Neural progenitor cell (in vitro differentiated cells): ENCODE data around the gene ADAMTS15. TPM values are rescaled to one million over a fixed set of nuclear protein-coding genes. Genes with fewer than 3 reads are reported as not detected.

ENCODE experiments used
- DNase-seq: peaks from one replicate; pipeline ENCODE4 v3.0.0-alpha.2; 2016; ENCODE audit warnings: low spot score
- H2AFZ ChIP-seq: fragments of 200-600 bp; sonication (generic); replicated peaks from 2 replicates; pipeline ENCODE4 v1.6.1; 2016; ENCODE audit warnings: antibody characterized with exemption
- H3F3A ChIP-seq: fragments of 200-600 bp; sonication (generic); 2 replicates; pipeline ENCODE4 v1.6.1; 2016; ENCODE audit warnings: antibody characterized with exemption, low read depth
- H3K27ac ChIP-seq: fragments of 200-600 bp; sonication (generic); 2 replicates; pipeline ENCODE4 v1.5.1; 2016; ENCODE audit warnings: mild to moderate bottlenecking
- H3K27me3 ChIP-seq: fragments of 200-600 bp; sonication (generic); 2 replicates; pipeline ENCODE4 v1.6.1; 2016; ENCODE audit warnings: mild to moderate bottlenecking, moderate library complexity
- H3K36me3 ChIP-seq: fragments of 200-600 bp; sonication (generic); 2 replicates; pipeline ENCODE4 v1.5.1; 2016
- H3K4me1 ChIP-seq: fragments of 200-600 bp; sonication (generic); 2 replicates; pipeline ENCODE4 v1.6.1; 2016; ENCODE audit warnings: mixed run types
- H3K4me2 ChIP-seq: fragments of 200-600 bp; sonication (generic); 2 replicates; pipeline ENCODE4 v1.6.1; 2016
- H3K4me3 ChIP-seq: fragments of 200-600 bp; sonication (generic); 2 replicates; pipeline ENCODE4 v1.5.1; 2016
- H3K79me2 ChIP-seq: fragments of 200-600 bp; sonication (generic); 2 replicates; pipeline ENCODE4 v1.6.1; 2016; ENCODE audit warnings: low read depth
- H3K9ac ChIP-seq: fragments of 200-600 bp; sonication (generic); 2 replicates; pipeline ENCODE4 v1.6.1; 2016
- H3K9me3 ChIP-seq: fragments of 200-600 bp; sonication (generic); 2 replicates; pipeline ENCODE4 v1.5.1; 2016; ENCODE audit warnings: low read depth
- H4K20me1 ChIP-seq: fragments of 200-600 bp; sonication (generic); 2 replicates; pipeline ENCODE4 v1.6.1; 2016; ENCODE audit warnings: low read depth
- H3K27ac Mint-ChIP-seq: 3 replicates; pipeline ENCODE4 v1.8.0; 2021; ENCODE audit warnings: mixed read lengths
- H3K27me3 Mint-ChIP-seq: 2 replicates; pipeline ENCODE4 v1.8.0; 2022; ENCODE audit warnings: low read depth, mild to moderate bottlenecking, inconsistent platforms, moderate library complexity, mixed read lengths; ENCODE audit not compliant: insufficient read depth
- H3K36me3 Mint-ChIP-seq: 3 replicates; pipeline ENCODE4 v1.8.0; 2021; ENCODE audit warnings: mixed read lengths
- H3K4me1 Mint-ChIP-seq: 3 replicates; pipeline ENCODE4 v1.8.0; 2021; ENCODE audit warnings: mixed read lengths
- H3K4me3 Mint-ChIP-seq: 3 replicates; pipeline ENCODE4 v1.8.0; 2021; ENCODE audit warnings: mild to moderate bottlenecking, moderate library complexity, mixed read lengths
- H3K9me3 Mint-ChIP-seq: 3 replicates; pipeline ENCODE4 v1.8.0; 2020; ENCODE audit warnings: mixed read lengths
- CTCF ChIP-seq: fragments of 200-600 bp; sonication (generic); IDR thresholded peaks from 2 replicates; pipeline ENCODE4 v1.5.1; 2017; ENCODE audit warnings: antibody characterized with exemption, mild to moderate bottlenecking
- EZH2 ChIP-seq: fragments of 200-600 bp; sonication (generic); IDR thresholded peaks from 2 replicates; pipeline ENCODE4 v1.6.1; 2017; ENCODE audit warnings: antibody characterized with exemption, mild to moderate bottlenecking, moderate library complexity
- EZH2phosphoT487 ChIP-seq: fragments of 200-600 bp; sonication (generic); IDR thresholded peaks from 2 replicates; pipeline ENCODE4 v1.6.1; 2017; ENCODE audit warnings: antibody characterized with exemption
- total RNA-seq: library from RNA; depleted of rRNA; stranded (reverse); fragments of >200 nt; gene quantifications from 2 replicates; pipeline ENCODE4 v1.2.3, GENCODE V29; 2015; ENCODE audit warnings: low replicate concordance

The ADAMTS15 gene
- total RNA-seq, 1 donor from 2014 or later = 0.09 TPM

- peaks cover 9% of the 10 kb centered on the region for H3K27me3 Mint-ChIP-seq
- Histone ChIP-seq H2AFZ (no peak overlapping the region), H3F3A (no peaks in the 10 kb centered on the region)
Measured at GRCh38 chr11:130513132-130513531, 64.7 kb downstream of the ADAMTS15 start.

GRCh38 chr11:130514316-130514715 lies 65.9 kb downstream of the ADAMTS15 start:
- H3K27ac Mint-ChIP-seq = no peak overlapping the region
- Histone ChIP-seq H3F3A (no peaks in the 10 kb centered on the region), H3K79me2 (no peaks in the 10 kb centered on the region), H3K4me1 (peaks cover under 1% of the 10 kb centered on the region), H3K27me3 (no peaks in the 10 kb centered on the region), H4K20me1 (no peaks in the 10 kb centered on the region), H3K36me3 (no peaks in the 10 kb centered on the region), H3K9ac (no peak overlapping the region), H3K27ac (no peak overlapping the region), H2AFZ (no peak overlapping the region), H3K4me3 (no peak overlapping the region), H3K9me3 (no peaks in the 10 kb centered on the region), H3K4me2 (no peak overlapping the region)
- no peaks in the 10 kb centered on the region for H3K9me3 Mint-ChIP-seq
- TF ChIP-seq EZH2 (no peak), CTCF (no peak), EZH2phosphoT487 (no peak)
- H3K4me1 Mint-ChIP-seq = peaks cover 3% of the 10 kb centered on the region
- H3K27me3 Mint-ChIP-seq = peaks cover 9% of the 10 kb centered on the region
- H3K4me3 Mint-ChIP-seq = no peak overlapping the region
- H3K36me3 Mint-ChIP-seq = no peaks in the 10 kb centered on the region
- no peak for DNase-seq

More at GRCh38 chr11:130513132-130513531, 64.7 kb downstream of the ADAMTS15 start:
- Histone ChIP-seq H3K4me3 (no peak overlapping the region), H3K79me2 (no peaks in the 10 kb centered on the region), H3K4me2 (no peak overlapping the region), H3K9ac (no peak overlapping the region), H3K36me3 (no peaks in the 10 kb centered on the region), H3K9me3 (no peaks in the 10 kb centered on the region), H4K20me1 (no peaks in the 10 kb centered on the region), H3K4me1 (peaks cover 8% of the 10 kb centered on the region), H3K27ac (no peak overlapping the region), H3K27me3 (no peaks in the 10 kb centered on the region)
- peaks cover 11% of the 10 kb centered on the region for H3K4me1 Mint-ChIP-seq
- peaks cover 1% of the 10 kb centered on the region for H3K36me3 Mint-ChIP-seq
- H3K9me3 Mint-ChIP-seq = peaks cover 6% of the 10 kb centered on the region
- H3K27ac Mint-ChIP-seq = no peak overlapping the region
- no peak overlapping the region for H3K4me3 Mint-ChIP-seq
- no peak for TF ChIP-seq CTCF
- no peak for TF ChIP-seq EZH2phosphoT487
- no peak for TF ChIP-seq EZH2
- DNase-seq = no peak

- no peaks in the 10 kb centered on the region for H3K27me3 ChIP-seq
- Mint-ChIP-seq H3K4me1 (peaks cover 3% of the 10 kb centered on the region), H3K4me3 (no peak overlapping the region), H3K27me3 (peaks cover 9% of the 10 kb centered on the region), H3K27ac (peak overlapping the region; percentile 1), H3K9me3 (no peaks in the 10 kb centered on the region), H3K36me3 (no peaks in the 10 kb centered on the region)
- H3K27ac ChIP-seq = no peak overlapping the region
- H3K4me2 ChIP-seq = no peak overlapping the region
- H3F3A ChIP-seq = no peaks in the 10 kb centered on the region
- no peaks in the 10 kb centered on the region for H3K9me3 ChIP-seq
- no peak overlapping the region for H3K9ac ChIP-seq
- no peak overlapping the region for H3K4me3 ChIP-seq
- H2AFZ ChIP-seq = no peak overlapping the region
- no peaks in the 10 kb centered on the region for H3K79me2 ChIP-seq
- no peaks in the 10 kb centered on the region for H4K20me1 ChIP-seq
- DNase-seq = no peak
- no peak for TF ChIP-seq EZH2
- TF ChIP-seq CTCF = no peak
- TF ChIP-seq EZH2phosphoT487 = no peak
- no peaks in the 10 kb centered on the region for H3K36me3 ChIP-seq
- H3K4me1 ChIP-seq = no peaks in the 10 kb centered on the region
Measured at GRCh38 chr11:130514851-130515250, 66.4 kb downstream of the ADAMTS15 start.
